ENCODE results near the gene IL6ST.

- TF ChIP-seq CTCF (IDR thresholded peaks at IDR 0.05): no peak
- no peak for TF ChIP-seq POLR2A (IDR thresholded peaks at IDR 0.05)
Measured at GRCh38 chr5:55959208-55959607, 35.6 kb downstream of the IL6ST start.
